SU-DHL-6 (cell line): ENCODE results near the gene PUSL1.

ENCODE experiments used
- H2AFZ ChIP-seq: fragments of 200-600 bp; sonication (generic); 2 replicates; pipeline ENCODE4 v1.6.1; 2014; ENCODE audit warnings: low read depth, mild to moderate bottlenecking, moderate library complexity, mixed read lengths, antibody characterized with exemption, low read length; ENCODE audit not compliant: severe bottlenecking
- H3F3A ChIP-seq: fragments of 200-600 bp; shearing (Covaris generic); 2 replicates; pipeline ENCODE4 v1.6.0; 2016; ENCODE audit warnings: antibody characterized with exemption, mild to moderate bottlenecking; ENCODE audit not compliant: insufficient read depth
- H3K27ac ChIP-seq: fragments of 200-600 bp; sonication (generic); 2 replicates; pipeline ENCODE4 v1.5.1; 2016; ENCODE audit warnings: low read depth, mild to moderate bottlenecking, low read length, moderate library complexity, mixed read lengths
- H3K27me3 ChIP-seq: fragments of 200-600 bp; sonication (generic), shearing (Covaris generic); 2 replicates; pipeline ENCODE4 v1.6.0; 2014; ENCODE audit warnings: mild to moderate bottlenecking, low read length
- H3K36me3 ChIP-seq: fragments of 200-600 bp; sonication (generic); 2 replicates; pipeline ENCODE4 v1.6.1; 2014; ENCODE audit warnings: mild to moderate bottlenecking, low read length, mixed read lengths
- H3K4me2 ChIP-seq: fragments of 300-600, 200-600 bp; shearing (Covaris generic), sonication (generic); 2 replicates; pipeline ENCODE4 v1.6.0; 2014; ENCODE audit warnings: low read length, low read depth, mild to moderate bottlenecking; ENCODE audit not compliant: poor library complexity, severe bottlenecking
- H3K4me3 ChIP-seq: fragments of 200-600 bp; sonication (generic); 2 replicates; pipeline ENCODE4 v1.5.1; 2014; ENCODE audit warnings: antibody characterized with exemption, low read length, mild to moderate bottlenecking, mixed read lengths; ENCODE audit not compliant: insufficient read depth, poor library complexity, severe bottlenecking
- H3K79me2 ChIP-seq: fragments of 200-600 bp; sonication (generic); 2 replicates; pipeline ENCODE4 v1.6.1; 2014; ENCODE audit warnings: mild to moderate bottlenecking, low read length, moderate library complexity; ENCODE audit not compliant: insufficient read depth
- H3K9ac ChIP-seq: fragments of 200-600 bp; sonication (generic); 2 replicates; pipeline ENCODE4 v1.7.0; 2014; ENCODE audit warnings: mild to moderate bottlenecking, low read length
- H3K9me2 ChIP-seq: fragments of 200-600 bp; sonication (generic); replicated peaks from 2 replicates; pipeline ENCODE4 v1.6.1; 2014; ENCODE audit warnings: low read length; ENCODE audit not compliant: insufficient read depth
- H3K9me3 ChIP-seq: fragments of 200-600 bp; sonication (generic); 2 replicates; pipeline ENCODE4 v1.6.1; 2014; ENCODE audit warnings: low read length, mixed read lengths; ENCODE audit not compliant: insufficient read depth
- H4K20me1 ChIP-seq: fragments of 200-600 bp; sonication (generic); 2 replicates; pipeline ENCODE4 v1.6.1; 2014; ENCODE audit warnings: low read depth, mild to moderate bottlenecking, antibody characterized with exemption, low read length, moderate library complexity, mixed read lengths
- EZH2phosphoT487 ChIP-seq: fragments of 200-600 bp; sonication (generic), shearing (Covaris generic); conservative IDR thresholded peaks from 2 replicates; pipeline ENCODE4 v1.6.1; 2018; ENCODE audit warnings: mild to moderate bottlenecking, antibody characterized with exemption, low read length, moderate library complexity, mixed read lengths
- TF ChIP-seq, protein P1 (sequence below): fragments of 200-600 bp; sonication (generic); IDR thresholded peaks from one replicate; pipeline ENCODE4 v1.5.1; 2017; ENCODE audit warnings: antibody characterized with exemption, mild to moderate bottlenecking, low read length, moderate library complexity; ENCODE audit not compliant: insufficient read depth, poor library complexity, severe bottlenecking

Gene PUSL1

DNA sequence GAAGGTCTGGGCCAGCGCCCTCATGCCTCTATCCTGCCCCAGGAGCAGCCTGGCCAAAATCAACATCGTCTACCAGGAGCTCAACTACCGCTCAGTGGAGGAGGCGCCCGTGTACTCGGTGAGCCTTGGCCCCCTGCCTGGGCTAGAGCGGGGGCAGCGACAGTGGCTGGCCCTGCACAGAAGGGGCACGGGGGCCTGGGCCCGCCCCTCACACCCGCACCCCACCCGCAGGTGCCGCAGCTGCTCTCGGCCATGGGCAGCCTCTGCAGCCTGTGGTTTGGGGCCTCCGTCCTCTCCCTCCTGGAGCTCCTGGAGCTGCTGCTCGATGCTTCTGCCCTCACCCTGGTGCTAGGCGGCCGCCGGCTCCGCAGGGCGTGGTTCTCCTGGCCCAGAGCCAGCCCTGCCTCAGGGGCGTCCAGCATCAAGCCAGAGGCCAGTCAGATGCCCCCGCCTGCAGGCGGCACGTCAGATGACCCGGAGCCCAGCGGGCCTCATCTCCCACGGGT, 17.3 kb upstream of the PUSL1 start:
- H3K9me2 ChIP-seq, result no peaks in the 10 kb centered on the region
- H3K9ac ChIP-seq, result no peak overlapping the region
- TF ChIP-seq, protein P1, sequence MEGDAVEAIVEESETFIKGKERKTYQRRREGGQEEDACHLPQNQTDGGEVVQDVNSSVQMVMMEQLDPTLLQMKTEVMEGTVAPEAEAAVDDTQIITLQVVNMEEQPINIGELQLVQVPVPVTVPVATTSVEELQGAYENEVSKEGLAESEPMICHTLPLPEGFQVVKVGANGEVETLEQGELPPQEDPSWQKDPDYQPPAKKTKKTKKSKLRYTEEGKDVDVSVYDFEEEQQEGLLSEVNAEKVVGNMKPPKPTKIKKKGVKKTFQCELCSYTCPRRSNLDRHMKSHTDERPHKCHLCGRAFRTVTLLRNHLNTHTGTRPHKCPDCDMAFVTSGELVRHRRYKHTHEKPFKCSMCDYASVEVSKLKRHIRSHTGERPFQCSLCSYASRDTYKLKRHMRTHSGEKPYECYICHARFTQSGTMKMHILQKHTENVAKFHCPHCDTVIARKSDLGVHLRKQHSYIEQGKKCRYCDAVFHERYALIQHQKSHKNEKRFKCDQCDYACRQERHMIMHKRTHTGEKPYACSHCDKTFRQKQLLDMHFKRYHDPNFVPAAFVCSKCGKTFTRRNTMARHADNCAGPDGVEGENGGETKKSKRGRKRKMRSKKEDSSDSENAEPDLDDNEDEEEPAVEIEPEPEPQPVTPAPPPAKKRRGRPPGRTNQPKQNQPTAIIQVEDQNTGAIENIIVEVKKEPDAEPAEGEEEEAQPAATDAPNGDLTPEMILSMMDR, result no peak
- no peak for TF ChIP-seq EZH2phosphoT487
- H3K4me3 ChIP-seq, result no peak overlapping the region
- no peaks in the 10 kb centered on the region for H3F3A ChIP-seq
- H2AFZ ChIP-seq, result no peak overlapping the region
- no peak overlapping the region for H3K4me2 ChIP-seq
- H3K9me3 ChIP-seq, result no peaks in the 10 kb centered on the region
- no peaks in the 10 kb centered on the region for H4K20me1 ChIP-seq
- H3K27me3 ChIP-seq, result no peaks in the 10 kb centered on the region
- no peaks in the 10 kb centered on the region for H3K79me2 ChIP-seq
- no peaks in the 10 kb centered on the region for H3K36me3 ChIP-seq
- no peak overlapping the region for H3K27ac ChIP-seq

DNA sequence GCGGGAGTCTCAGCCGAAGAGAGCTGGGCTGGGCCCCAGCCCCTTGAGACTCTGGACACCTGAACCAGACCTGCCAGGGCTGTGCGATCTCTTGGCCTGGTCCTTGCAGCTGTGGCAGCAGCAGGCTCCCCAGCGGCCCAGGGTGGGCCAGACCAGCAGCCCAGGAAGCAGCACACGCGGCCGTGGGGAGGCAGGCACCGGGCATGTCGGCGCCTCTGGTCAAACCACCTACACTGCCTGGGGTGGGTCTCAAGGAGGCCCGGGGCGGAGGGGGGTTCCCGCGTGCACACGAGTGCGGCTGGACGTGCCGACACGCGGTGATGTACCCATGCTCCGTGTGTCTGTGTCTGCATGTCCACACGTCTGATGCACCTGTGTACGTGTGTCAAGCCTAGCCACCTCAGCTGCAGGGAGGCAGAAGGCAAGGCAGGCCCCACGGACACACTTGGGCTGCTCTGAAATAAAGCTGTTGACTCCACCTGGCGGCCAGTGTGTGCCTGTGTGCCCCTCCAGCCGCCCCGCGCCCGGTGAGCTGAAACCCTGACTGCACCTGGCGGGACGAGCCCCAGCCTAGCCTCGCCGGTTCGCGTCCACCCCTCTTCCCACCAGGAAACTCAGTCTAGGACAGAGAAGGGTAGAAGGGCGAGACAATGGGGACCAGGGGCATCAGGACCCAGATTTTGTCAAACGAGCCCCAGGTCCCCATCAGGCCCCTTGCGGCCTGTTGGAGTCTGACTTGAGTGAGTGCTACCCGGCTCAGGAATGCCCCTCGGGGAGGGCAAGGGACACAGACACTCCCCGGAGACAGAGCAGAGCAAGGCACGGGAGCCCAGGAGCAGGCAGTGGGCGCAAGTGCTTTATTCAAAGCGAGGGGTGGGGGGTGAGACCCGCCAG, 16.6 kb upstream of the PUSL1 start:
- Histone ChIP-seq H3K9ac (no peak overlapping the region), H3K27me3 (no peaks in the 10 kb centered on the region), H3K79me2 (no peaks in the 10 kb centered on the region), H3K27ac (no peak overlapping the region), H4K20me1 (no peaks in the 10 kb centered on the region), H3K9me2 (no peaks in the 10 kb centered on the region), H2AFZ (no peak overlapping the region), H3K9me3 (no peaks in the 10 kb centered on the region), H3K4me2 (no peak overlapping the region), H3F3A (no peaks in the 10 kb centered on the region), H3K36me3 (no peaks in the 10 kb centered on the region), H3K4me3 (no peak overlapping the region)
- TF ChIP-seq, protein P1, result peak; percentile 65
- no peak for TF ChIP-seq EZH2phosphoT487

DNA sequence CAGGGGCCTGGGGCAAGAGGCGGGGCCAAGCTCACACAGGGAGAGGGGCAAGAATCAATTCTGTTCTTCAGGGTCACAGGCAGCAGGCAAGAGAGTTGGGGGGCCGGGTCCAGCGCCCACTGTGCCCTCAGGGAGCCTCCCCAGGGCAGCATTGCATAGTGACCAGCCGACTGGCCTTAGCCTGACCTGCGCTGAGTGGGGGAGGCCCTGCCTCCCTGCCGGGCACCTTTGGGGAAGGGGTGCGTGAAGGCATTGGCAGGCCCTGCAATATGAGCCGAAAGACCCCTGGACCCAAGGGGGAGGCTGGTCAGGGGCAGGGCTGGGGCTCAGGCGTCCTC, 16.0 kb upstream of the PUSL1 start:
- Histone ChIP-seq H2AFZ (no peak overlapping the region), H3K9me2 (no peaks in the 10 kb centered on the region), H3K9me3 (no peaks in the 10 kb centered on the region), H3K9ac (no peak overlapping the region), H3K36me3 (no peaks in the 10 kb centered on the region), H3K27me3 (no peaks in the 10 kb centered on the region), H3K79me2 (no peaks in the 10 kb centered on the region), H3K4me2 (no peak overlapping the region), H3K27ac (no peak overlapping the region), H3K4me3 (no peak overlapping the region), H4K20me1 (no peaks in the 10 kb centered on the region), H3F3A (no peaks in the 10 kb centered on the region)
- TF ChIP-seq, protein P1, result no peak
- TF ChIP-seq EZH2phosphoT487, result no peak
